SK-MEL-5 (cell line): ENCODE measurements around the gene ACAP3. TPM values are rescaled to one million over a fixed set of nuclear protein-coding genes. Genes with fewer than 3 reads are reported as not detected.

Source experiments
- DNase-seq: peaks from one replicate; pipeline ENCODE4 v3.0.0-alpha.2; 2016; ENCODE audit warnings: low read depth, low spot score
- in situ Hi-C: cut with HindIII; loops from 2 replicates; pipeline ENCODE4 v1.10.0; 2016; ENCODE audit warnings: low sequenced_read_pairs, high pct_unique_total_duplicates, low pct_unique_long_range_greater_than_20kb
- total RNA-seq: library from RNA; depleted of rRNA; stranded (reverse); fragments of >200 nt; shearing (Covaris generic); gene quantifications from 2 replicates; pipeline ENCODE4 v1.2.3, GENCODE V29; 2014

The ACAP3 gene
- total RNA-seq, 1 experiment from 2014 or later, result 14.5 TPM

DNA sequence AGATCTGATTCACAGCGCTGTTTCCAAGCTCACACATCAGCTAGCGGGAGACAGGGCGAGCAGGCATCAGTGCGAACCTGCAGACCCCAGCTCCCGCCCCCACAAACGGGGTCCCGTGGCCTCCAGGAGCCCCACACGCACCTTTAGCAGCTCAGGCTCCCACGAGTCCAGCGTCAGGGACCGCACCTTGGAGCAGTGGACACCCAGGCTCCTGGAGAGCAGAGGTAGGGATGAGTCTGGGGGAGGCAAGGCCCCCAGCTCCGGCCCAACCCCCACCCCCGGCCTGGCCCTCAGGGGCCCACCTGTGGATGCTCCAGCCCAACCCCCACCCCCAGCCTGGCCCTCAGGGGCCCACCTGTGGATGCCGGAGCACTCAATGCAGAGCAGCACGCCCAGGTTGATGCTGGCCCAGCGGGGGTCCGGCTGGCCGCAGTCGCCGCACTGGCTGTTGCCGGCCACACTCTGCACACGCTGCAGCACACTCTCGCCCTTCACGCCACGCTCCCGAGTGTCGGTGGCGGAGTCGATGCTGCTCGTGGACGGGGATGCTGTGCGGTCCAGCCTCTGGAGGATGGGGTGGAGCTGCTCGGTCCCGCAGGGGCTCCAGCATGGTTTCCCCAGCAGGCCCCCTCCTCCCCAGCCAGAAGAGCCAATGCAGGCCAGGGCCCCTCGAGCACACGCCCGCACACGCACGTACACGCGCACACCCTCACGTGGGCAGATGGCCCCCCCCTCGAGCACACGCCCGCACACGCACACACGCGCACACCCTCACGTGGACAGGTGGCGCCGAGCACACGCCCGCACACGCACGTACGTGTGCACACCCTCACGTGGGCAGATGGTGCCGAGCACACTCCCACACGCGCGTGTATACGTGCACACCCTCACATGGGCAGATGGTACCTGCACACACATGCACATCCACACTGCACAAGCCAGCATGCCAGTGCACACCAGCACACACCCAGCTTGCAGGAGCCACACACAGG lies 11.4 kb downstream of the ACAP3 start:
- in situ Hi-C loops, result no loop called here
- DNase-seq, result no peak

GRCh38 chr1:1295154-1295923 lies 12.4 kb downstream of the ACAP3 start:
- in situ Hi-C loops, result no loop called here
- DNase-seq, result no peak

DNA sequence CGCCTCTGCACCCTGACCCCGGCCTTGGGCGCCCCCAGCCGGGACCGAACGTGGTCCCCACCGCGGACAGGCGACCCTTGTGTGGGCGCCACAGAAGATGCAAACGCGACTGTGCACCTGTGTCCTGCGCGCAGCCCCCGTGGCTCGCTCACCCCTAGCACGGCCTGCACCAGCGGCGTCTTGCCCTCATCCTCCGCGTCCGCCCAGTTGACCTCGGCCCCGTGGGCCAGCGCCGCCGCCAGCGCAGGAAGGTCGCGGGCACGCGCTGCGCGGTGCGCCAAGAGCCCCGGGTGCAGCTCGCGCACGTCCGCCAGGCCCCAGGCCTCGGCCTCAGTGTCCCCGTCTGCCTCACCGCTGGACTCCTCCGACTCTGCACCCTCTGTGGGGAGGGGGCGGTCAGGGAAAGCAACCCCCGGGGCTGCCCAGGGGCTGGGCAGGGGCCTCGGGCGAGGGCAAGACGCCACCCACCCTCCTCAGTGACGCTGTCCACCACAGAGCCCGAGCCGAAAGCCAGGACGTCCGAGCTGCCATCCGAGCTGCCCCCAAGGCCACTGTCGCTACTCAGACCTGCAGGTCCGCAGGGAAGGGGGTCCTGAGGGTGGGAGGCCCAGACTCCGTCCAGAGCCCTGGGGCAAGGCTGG lies 13.4 kb downstream of the ACAP3 start:
- in situ Hi-C loops, result no loop called here
- no peak for DNase-seq

DNA sequence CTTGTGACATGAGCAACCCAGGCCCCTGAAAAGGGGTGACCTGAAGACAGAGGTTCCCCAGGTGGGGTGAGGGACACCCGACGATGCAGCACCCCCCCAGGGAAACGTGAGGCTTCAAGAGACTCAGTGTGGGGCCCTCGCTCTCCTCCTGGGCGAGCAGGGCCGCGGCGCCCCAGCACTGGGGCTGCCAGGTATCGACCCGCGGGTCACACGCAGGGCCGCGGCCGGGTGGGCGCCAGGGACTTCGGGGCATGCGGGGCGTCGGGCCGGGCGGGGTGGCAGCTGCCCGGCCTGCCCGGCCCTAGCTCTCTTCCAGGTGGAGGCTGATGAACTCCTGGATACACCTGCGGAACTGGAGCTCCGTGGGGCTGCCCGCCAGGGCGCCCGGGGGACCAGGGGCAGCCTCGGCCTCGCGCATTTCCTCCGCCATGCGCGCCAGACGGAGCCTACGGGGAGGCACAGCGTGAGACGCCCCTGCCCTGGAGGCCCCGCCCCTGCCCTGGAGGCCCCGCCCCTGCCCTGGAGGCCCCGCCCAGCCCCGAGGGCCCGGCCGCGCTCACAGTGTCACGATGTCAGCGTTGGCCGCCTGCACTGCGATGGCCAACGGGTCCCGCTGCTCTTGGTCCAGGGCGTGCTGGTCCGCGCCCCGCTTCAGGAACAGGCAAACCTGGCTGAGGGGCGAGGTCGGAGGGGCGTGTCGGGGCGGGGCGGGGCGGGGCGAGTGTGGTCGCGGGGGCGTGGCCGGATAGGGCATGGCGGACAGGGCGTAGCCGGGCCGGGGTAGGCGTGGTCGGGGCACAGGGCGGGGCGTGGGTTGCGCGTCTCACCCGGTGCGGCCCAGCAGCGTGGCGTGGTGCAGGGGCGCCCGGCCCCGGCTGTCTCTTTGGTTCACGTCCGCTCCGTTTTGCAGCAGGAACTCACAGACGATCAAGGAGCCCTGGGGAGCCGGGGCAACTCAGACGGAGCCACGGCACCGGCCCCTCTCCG lies 14.2 kb downstream of the ACAP3 start:
- no peak for DNase-seq
- in situ Hi-C loops, result no loop called here

GRCh38 chr1:1292851-1293250 lies 14.9 kb downstream of the ACAP3 start:
- in situ Hi-C loops, result no loop called here

GRCh38 chr1:1292442-1292779 lies 15.3 kb downstream of the ACAP3 start:
- DNase-seq, result no peak
- in situ Hi-C loops, result no loop called here

More at GRCh38 chr1:1292851-1293250, 14.9 kb downstream of the ACAP3 start:
- no peak for DNase-seq

DNA sequence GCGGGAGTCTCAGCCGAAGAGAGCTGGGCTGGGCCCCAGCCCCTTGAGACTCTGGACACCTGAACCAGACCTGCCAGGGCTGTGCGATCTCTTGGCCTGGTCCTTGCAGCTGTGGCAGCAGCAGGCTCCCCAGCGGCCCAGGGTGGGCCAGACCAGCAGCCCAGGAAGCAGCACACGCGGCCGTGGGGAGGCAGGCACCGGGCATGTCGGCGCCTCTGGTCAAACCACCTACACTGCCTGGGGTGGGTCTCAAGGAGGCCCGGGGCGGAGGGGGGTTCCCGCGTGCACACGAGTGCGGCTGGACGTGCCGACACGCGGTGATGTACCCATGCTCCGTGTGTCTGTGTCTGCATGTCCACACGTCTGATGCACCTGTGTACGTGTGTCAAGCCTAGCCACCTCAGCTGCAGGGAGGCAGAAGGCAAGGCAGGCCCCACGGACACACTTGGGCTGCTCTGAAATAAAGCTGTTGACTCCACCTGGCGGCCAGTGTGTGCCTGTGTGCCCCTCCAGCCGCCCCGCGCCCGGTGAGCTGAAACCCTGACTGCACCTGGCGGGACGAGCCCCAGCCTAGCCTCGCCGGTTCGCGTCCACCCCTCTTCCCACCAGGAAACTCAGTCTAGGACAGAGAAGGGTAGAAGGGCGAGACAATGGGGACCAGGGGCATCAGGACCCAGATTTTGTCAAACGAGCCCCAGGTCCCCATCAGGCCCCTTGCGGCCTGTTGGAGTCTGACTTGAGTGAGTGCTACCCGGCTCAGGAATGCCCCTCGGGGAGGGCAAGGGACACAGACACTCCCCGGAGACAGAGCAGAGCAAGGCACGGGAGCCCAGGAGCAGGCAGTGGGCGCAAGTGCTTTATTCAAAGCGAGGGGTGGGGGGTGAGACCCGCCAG lies 15.9 kb downstream of the ACAP3 start:
- DNase-seq, result peak; percentile 59

DNA sequence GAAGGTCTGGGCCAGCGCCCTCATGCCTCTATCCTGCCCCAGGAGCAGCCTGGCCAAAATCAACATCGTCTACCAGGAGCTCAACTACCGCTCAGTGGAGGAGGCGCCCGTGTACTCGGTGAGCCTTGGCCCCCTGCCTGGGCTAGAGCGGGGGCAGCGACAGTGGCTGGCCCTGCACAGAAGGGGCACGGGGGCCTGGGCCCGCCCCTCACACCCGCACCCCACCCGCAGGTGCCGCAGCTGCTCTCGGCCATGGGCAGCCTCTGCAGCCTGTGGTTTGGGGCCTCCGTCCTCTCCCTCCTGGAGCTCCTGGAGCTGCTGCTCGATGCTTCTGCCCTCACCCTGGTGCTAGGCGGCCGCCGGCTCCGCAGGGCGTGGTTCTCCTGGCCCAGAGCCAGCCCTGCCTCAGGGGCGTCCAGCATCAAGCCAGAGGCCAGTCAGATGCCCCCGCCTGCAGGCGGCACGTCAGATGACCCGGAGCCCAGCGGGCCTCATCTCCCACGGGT lies 16.7 kb downstream of the ACAP3 start:
- in situ Hi-C loops, result no loop called here

More for the DNA sequence above, 15.9 kb downstream of the ACAP3 start:
- in situ Hi-C loops, result no loop called here

GRCh38 chr1:1290238-1290731 lies 17.4 kb downstream of the ACAP3 start:
- DNase-seq, result peak; percentile 65
- in situ Hi-C loops, result no loop called here

More for the DNA sequence above, 16.7 kb downstream of the ACAP3 start:
- DNase-seq, result no peak

GRCh38 chr1:1287288-1288110 lies 20.2 kb downstream of the ACAP3 start:
- no peak for DNase-seq

DNA sequence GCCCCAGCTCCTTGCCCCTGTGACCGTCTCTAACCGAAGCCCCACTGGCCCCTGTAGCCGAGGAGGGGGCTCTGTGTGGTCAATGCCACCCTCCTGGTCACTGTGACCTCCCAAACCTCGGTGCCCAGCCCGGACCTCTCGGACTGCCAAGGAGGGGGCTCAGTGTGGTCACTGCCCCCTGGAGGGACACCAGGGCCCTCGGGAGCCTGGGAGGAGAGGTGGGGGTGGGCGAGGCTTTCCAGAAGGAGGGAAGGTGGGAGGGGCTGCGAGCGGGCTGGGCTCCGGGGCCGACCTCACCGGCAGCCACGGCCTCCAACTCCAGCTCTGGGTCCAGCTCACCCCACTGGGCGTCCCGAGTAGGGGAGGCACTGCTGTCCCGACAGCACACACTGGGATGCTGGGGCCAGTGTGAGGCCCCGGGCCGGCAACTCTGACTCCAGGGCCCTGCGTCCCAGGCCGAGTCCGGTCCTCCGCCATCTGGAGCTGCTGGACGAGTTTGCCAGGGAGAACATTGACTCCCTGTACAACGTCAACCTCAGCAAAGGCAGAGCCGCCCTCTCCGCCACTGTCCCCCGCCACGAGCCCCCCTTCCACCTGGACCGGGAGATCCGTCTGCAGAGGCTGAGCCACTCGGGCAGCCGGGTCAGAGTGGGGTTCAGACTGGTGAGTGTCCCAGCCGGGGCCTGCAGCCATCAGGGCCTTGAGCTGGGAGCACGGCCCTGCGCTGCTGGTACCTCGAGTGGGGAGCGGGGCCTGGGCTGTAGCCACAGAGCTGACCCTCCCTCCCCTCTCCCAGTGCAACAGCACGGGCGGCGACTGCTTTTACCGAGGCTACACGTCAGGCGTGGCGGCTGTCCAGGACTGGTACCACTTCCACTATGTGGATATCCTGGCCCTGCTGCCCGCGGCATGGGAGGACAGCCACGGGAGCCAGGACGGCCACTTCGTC lies 21.1 kb downstream of the ACAP3 start:
- in situ Hi-C loops, result no loop called here
- no peak for DNase-seq

More at GRCh38 chr1:1287288-1288110, 20.2 kb downstream of the ACAP3 start:
- in situ Hi-C loops, result no loop called here

- in situ Hi-C loops, result no loop called here
- no peak for DNase-seq
Observed at GRCh38 chr1:1285611-1286311, 22.0 kb downstream of the ACAP3 start.

- in situ Hi-C loops, result no loop called here
Observed at GRCh38 chr1:1285102-1285571, 22.6 kb downstream of the ACAP3 start.

More at GRCh38 chr1:1285102-1285571, 22.6 kb downstream of the ACAP3 start:
- no peak for DNase-seq
